ENCODE data around the gene OTOA.
"Not testable (repeated sequence)": the region's sequence is repeated elsewhere in the genome, so short reads cannot be mapped to it uniquely, and the experiment has no call there.

Gene OTOA

GRCh38 chr16:21722771-21723455 lies 59.1 kb downstream of the OTOA start:
- DNase-seq (ENCODE audit: low read depth) = no peak

GRCh38 chr16:21723532-21723931 lies 59.8 kb downstream of the OTOA start:
- no peak for DNase-seq (ENCODE audit: low read depth)

GRCh38 chr16:21727344-21727743 lies 63.6 kb downstream of the OTOA start:
- DNase-seq (ENCODE audit: low read depth) = no peak

GRCh38 chr16:21731233-21731632 lies 67.5 kb downstream of the OTOA start:
- DNase-seq (ENCODE audit: low read depth) = not testable (repeated sequence)

- not testable (repeated sequence) for DNase-seq (ENCODE audit: low read depth)
Measured at GRCh38 chr16:21740637-21741036, 76.9 kb downstream of the OTOA start.

GRCh38 chr16:21756192-21757079 lies 92.7 kb downstream of the OTOA start:
- not testable (repeated sequence) for DNase-seq (ENCODE audit: low read depth)

- DNase-seq (ENCODE audit: low read depth) = not testable (repeated sequence)
Measured at GRCh38 chr16:21757080-21757671, 93.4 kb downstream of the OTOA start.

GRCh38 chr16:21768280-21768679 lies 104.5 kb downstream of the OTOA start:
- DNase-seq (ENCODE audit: low read depth) = not testable (repeated sequence)

GRCh38 chr16:21768810-21769209 lies 105.0 kb downstream of the OTOA start:
- not testable (repeated sequence) for DNase-seq (ENCODE audit: low read depth)

- DNase-seq (ENCODE audit: low read depth) = peak; percentile 88
Measured at GRCh38 chr16:21769284-21769683, 105.5 kb downstream of the OTOA start.

GRCh38 chr16:21770584-21770983 lies 106.8 kb downstream of the OTOA start:
- not testable (repeated sequence) for DNase-seq (ENCODE audit: low read depth)

- DNase-seq (ENCODE audit: low read depth) = not testable (repeated sequence)
Measured at GRCh38 chr16:21772547-21773206, 108.9 kb downstream of the OTOA start.

- not testable (repeated sequence) for DNase-seq (ENCODE audit: low read depth)
Measured at GRCh38 chr16:21773207-21773553, 109.4 kb downstream of the OTOA start.

- not testable (repeated sequence) for DNase-seq (ENCODE audit: low read depth)
Measured at GRCh38 chr16:21780525-21780924, 116.8 kb downstream of the OTOA start.

- not testable (repeated sequence) for DNase-seq (ENCODE audit: low read depth)
Measured at GRCh38 chr16:21790506-21790905, 126.7 kb downstream of the OTOA start.

GRCh38 chr16:21793310-21793709 lies 129.5 kb downstream of the OTOA start:
- DNase-seq (ENCODE audit: low read depth) = not testable (repeated sequence)

GRCh38 chr16:21798601-21799000 lies 134.8 kb downstream of the OTOA start:
- not testable (repeated sequence) for DNase-seq (ENCODE audit: low read depth)

- not testable (repeated sequence) for DNase-seq (ENCODE audit: low read depth)
Measured at GRCh38 chr16:21801538-21802374, 138.0 kb downstream of the OTOA start.

GRCh38 chr16:21802375-21802663 lies 138.6 kb downstream of the OTOA start:
- DNase-seq (ENCODE audit: low read depth) = not testable (repeated sequence)
